ENCODE data around the gene GPATCH2.

- TF ChIP-seq CTCF (IDR thresholded peaks at IDR 0.05) (no peak), POLR2A (IDR thresholded peaks at IDR 0.05) (no peak), POLR2AphosphoS5 (IDR thresholded peaks at IDR 0.05) (no peak), EP300 (IDR thresholded peaks at IDR 0.05) (no peak)
These were observed 187.0 kb downstream of the GPATCH2 start for GRCh38 chr1:217443845-217444244.

Measured in suprapubic skin (tissue), 4 donors.